ENCODE measurements around the gene HBS1L.

- TF ChIP-seq CTCF (optimal IDR thresholded peaks at IDR 0.05 in 1 of 3, IDR thresholded peaks at IDR 0.05 in 1 of 3, conservative IDR thresholded peaks at IDR 0.05 in 1 of 3; ENCODE audit: extremely low read depth in 1 of 3, insufficient read depth in 2 of 3, low read length in 3 of 3) (no peak), EZH2 (IDR thresholded peaks at IDR 0.05; ENCODE audit: low read length) (no peak)
These were observed 73.8 kb downstream of the HBS1L start for GRCh38 chr6:134980846-134981245.

Measured in keratinocyte (primary cell).